HepG2 (cell line): ENCODE data around the gene MRFAP1. TPM values are rescaled to one million over a fixed set of nuclear protein-coding genes. Genes with fewer than 3 reads are reported as not detected.

Source experiments
- ARID3A ChIP-seq: IDR thresholded peaks from 2 replicates; pipeline ENCODE4 v1.6.1; 2012; ENCODE audit warnings: low read depth, low read length, improper control_type of control experiment
- CENPT ChIP-seq: sonication (generic); formaldehyde crosslinking; IDR thresholded peaks from 2 replicates; pipeline ENCODE4 v1.8.0; 2022; ENCODE audit warnings: low read depth, mild to moderate bottlenecking, moderate library complexity, missing genetic modification reagents
- FOXP1 ChIP-seq, 2 experiments: fragments of 450-650 bp in 1 of 2; IDR thresholded peaks; 2 replicates each; pipeline ENCODE4 v1.6.1; 2017 to 2018; ENCODE audit warnings: antibody characterized with exemption in 1 of 2
- MXD1 ChIP-seq: sonication (generic); formaldehyde crosslinking; IDR thresholded peaks from 2 replicates; pipeline ENCODE4 v1.4.0; 2020; ENCODE audit warnings: mild to moderate bottlenecking, missing genetic modification reagents
- NFAT5 ChIP-seq: sonication (generic); formaldehyde crosslinking; IDR thresholded peaks from 2 replicates; pipeline ENCODE4 v1.4.0; 2020; ENCODE audit warnings: missing genetic modification reagents
- POGK ChIP-seq: sonication (generic); formaldehyde crosslinking; conservative IDR thresholded peaks from 2 replicates; pipeline ENCODE4 v1.8.0; 2022; ENCODE audit warnings: mild to moderate bottlenecking, moderate library complexity, missing genetic modification reagents
- RNF219 ChIP-seq: sonication (generic); formaldehyde crosslinking; IDR thresholded peaks from 2 replicates; pipeline ENCODE4 v1.5.0; 2020; ENCODE audit warnings: mild to moderate bottlenecking, missing genetic modification reagents
- THRA ChIP-seq: sonication (generic); formaldehyde crosslinking; IDR thresholded peaks from 2 replicates; pipeline ENCODE4 v1.4.0; 2020; ENCODE audit warnings: missing genetic modification reagents, borderline replicate concordance
- YY1 ChIP-seq: IDR thresholded peaks from 2 replicates; pipeline ENCODE4 v1.6.1; 2011; ENCODE audit warnings: low read length, low read depth, moderate library complexity, mild to moderate bottlenecking; ENCODE audit not compliant: insufficient read depth, insufficient replicate concordance
- ZBTB33 ChIP-seq: sonication (generic); formaldehyde crosslinking; IDR thresholded peaks from 2 replicates; pipeline ENCODE4 v1.4.0; 2020; ENCODE audit warnings: missing genetic modification reagents
- ZMYM3 ChIP-seq: sonication (generic); formaldehyde crosslinking; IDR thresholded peaks from 2 replicates; pipeline ENCODE4 v1.5.1; 2020; ENCODE audit warnings: mild to moderate bottlenecking, missing genetic modification reagents
- polyA plus RNA-seq, 8 experiments: library from polyadenylated mRNA; depleted of rRNA in 3 of 8; stranded (reverse) in 7 of 8; unstranded in 1 of 8; fragments of >200 nt; fragmentation: Illumina TruSeq in 4 of 8; extraction: Trizol in 4 of 8; gene quantifications; 2 replicates each; pipeline versions ENCODE4 v1.2.1 to v1.2.3, GENCODE V29; 2011 to 2016; ENCODE audit warnings: low read depth in 4 of 8, missing spikeins in 1 of 8, mixed read lengths in 1 of 8; ENCODE audit not compliant: insufficient read depth in 1 of 8
- total RNA-seq, 5 experiments: library from RNA; depleted of rRNA; stranded (reverse); fragments of >200 nt; fragmentation: Illumina TruSeq; extraction: Trizol; gene quantifications; 2 replicates each; pipeline ENCODE4 v1.2.3, GENCODE V29; 2016; ENCODE audit warnings: low read depth in 1 of 5

The MRFAP1 gene
- total and polyA plus RNA-seq, 2 of the 13 experiments (the other 11 are each of a cell fraction or from before 2014, with no cell fraction given), result 112 to 158 TPM

GRCh38 chr4:6633091-6633906 lies 7.2 kb upstream of the MRFAP1 start (continued):
- TF ChIP-seq NFAT5 (CRISPR knock-in tag) (no peak), YY1 (no peak), FOXP1 (IDR thresholded peaks at IDR 0.05) (no peak), FOXP1 (CRISPR knock-in tag; IDR thresholded peaks at IDR 0.05) (0 out of 2 replicates have a peak, but pooled peaks have one; percentile 10), ZBTB33 (no peak), THRA (CRISPR knock-in tag) (no peak), ARID3A (no peak), ZMYM3 (CRISPR knock-in tag) (no peak), MXD1 (CRISPR knock-in tag) (0 out of 2 replicates have a peak, but pooled peaks have one; percentile 52), RNF219 (CRISPR knock-in tag) (no peak), CENPT (no peak), POGK (CRISPR knock-in tag) (peak; percentile 58)
